NCI-H1105 (cell line): Measurements from ENCODE around the gene SLC25A36.

Source experiments
- DNase-seq: peaks from one replicate; lab custom pipeline; 2025; lab: John Stamatoyannopoulos, UW

Gene SLC25A36, protein sequence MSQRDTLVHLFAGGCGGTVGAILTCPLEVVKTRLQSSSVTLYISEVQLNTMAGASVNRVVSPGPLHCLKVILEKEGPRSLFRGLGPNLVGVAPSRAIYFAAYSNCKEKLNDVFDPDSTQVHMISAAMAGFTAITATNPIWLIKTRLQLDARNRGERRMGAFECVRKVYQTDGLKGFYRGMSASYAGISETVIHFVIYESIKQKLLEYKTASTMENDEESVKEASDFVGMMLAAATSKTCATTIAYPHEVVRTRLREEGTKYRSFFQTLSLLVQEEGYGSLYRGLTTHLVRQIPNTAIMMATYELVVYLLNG

DNA sequence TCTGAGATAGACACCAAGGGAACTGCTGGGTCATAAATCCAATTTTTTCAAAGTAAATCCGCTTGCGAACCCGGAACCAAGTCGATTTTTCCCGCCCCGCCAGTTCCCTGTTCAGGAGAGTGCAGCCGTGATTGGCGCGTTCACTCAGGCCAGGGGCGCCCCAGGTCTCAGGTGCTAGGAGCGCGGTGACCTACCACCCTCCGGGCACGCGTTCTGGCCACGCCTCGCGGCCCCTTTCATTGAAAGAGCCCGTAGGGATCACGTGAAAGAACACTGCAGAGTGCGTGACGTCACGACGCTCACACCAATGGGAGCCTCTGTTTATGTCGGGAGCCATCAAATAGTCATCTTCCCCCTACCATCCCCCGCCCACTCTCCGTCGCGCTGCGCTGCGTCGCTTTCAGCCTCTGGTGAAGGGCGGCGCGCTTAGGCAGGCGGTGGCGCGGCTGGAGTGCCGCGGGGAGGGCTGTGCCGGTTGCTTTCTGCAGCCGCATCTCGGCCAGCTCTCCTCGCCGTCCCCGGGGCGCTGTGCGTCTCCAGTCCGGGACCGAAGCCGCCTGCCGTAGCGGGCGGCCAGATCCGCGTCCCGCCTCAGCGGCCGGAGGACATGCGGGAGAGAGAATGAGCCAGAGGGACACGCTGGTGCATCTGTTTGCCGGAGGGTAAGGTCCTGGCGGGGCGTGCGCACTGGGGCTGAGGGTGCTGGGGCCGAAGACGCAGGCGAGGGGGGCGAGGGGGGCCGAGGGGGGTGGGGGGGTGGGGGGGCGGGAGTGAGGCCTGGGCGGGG, at the start of gene SLC25A36:
Gene SLC25A36 (plus strand): TSS at position 403 of the 787 bp plus-strand sequence. CDS start 219 bp downstream, at position 622.
- DNase-seq: peak; percentile 100

GRCh38 chr3:140896997-140897396, 44.6 kb upstream of the SLC25A36 start:
- no peak for DNase-seq

- DNase-seq: peak; percentile 75
Observed at GRCh38 chr3:140898340-140899180, 43.1 kb upstream of the SLC25A36 start.

- no peak for DNase-seq
Observed at GRCh38 chr3:140899363-140899762, 42.3 kb upstream of the SLC25A36 start.

DNA sequence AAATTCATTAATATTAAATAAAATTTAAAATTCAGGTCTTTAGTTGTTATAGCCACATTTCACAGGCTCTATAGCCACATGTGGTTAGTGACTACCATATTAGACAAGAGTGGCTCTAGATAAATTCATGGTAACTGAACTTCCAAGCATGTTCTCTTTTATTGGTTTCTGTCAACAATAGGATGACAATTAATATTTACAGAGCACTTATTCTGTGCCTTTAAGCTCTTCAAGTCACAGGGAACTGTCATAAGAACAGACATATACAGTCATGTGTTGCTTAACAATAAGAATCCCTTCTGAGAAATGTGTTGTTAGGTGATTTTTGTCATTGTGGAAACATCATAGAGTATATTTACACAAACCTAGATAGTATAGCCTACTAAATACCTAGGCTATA, 38.8 kb upstream of the SLC25A36 start:
- DNase-seq: no peak

DNA sequence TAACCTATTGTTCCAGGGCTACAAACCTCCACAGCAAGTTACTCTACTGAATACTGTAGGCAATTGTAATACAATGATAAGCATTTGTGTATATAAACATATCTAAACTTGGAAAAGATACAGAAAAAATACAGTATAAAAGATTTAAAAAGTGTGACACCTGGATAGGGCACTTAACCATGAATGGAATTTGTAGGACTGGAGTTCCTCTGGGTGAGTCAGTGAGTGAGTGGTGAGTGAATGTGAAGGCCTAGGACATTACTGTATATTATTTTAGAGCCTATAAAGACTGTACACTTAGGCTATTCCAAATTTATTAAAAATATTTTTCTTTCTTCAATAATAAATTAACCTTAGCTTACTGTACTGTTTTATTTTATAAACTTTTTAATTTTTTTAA, 38.4 kb upstream of the SLC25A36 start:
- DNase-seq: no peak

DNA sequence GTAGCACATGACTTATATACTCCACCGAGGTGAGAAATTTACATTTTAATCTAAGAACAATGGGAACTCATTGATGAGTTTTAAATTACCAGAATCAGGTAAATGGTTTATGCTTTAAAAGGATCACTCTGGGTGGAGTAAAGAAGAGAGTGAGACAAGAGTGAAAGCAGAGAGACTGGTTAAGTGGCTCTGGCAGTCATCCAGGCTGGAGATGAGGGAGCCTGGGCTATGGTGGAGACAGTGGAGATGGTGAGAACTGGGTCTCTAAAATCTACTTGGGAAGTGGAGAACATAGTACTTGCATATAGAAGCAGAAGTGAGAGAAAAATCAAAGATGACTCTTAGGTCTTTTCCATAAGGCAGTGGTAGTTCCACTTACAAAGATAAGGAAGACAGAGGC, 37.1 kb upstream of the SLC25A36 start:
- DNase-seq: peak; percentile 24

DNA sequence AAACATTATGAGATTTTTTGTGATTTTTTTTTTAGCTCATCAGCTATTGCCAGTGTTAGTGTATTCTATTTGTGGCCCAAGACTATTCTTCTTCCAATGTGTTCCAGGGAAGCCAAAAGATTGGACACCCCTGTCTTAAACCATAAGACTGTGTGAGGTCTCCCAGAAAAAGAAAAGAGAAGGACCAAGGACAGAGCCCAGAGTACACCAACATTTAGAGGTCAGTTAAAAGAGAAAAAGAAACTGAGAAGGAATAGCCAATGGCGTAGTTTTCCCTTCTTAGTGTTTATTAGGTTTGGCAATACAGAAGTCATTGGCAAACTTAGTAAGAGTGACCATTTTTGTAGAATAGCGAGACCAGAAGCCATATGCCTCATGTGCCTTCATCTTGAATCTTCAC, 36.1 kb upstream of the SLC25A36 start:
- DNase-seq: no peak

GRCh38 chr3:140906785-140907184, 34.9 kb upstream of the SLC25A36 start:
- DNase-seq: no peak

GRCh38 chr3:140910860-140911259, 30.8 kb upstream of the SLC25A36 start:
- DNase-seq: no peak

- DNase-seq: peak; percentile 97
Observed at GRCh38 chr3:140911822-140912221, 29.8 kb upstream of the SLC25A36 start.

DNA sequence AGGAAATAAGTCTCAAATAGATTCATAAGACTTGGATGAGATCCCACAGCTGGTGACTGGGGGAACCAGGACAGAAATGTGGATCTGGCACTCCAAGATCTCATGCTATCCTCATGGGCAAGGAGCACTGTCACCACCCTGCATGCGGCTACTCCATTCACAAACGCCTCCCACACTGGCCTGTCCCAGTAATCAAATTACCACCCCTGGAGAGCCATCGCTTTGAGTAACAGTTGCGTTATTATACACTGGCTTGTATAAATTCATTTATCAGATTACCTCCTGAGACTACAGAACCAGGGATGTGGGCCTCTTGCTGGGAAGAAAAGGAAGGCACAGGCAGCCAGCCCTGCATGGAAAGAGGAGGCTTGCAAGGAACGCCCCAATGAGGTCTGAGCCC, 27.9 kb upstream of the SLC25A36 start:
- no peak for DNase-seq

DNA sequence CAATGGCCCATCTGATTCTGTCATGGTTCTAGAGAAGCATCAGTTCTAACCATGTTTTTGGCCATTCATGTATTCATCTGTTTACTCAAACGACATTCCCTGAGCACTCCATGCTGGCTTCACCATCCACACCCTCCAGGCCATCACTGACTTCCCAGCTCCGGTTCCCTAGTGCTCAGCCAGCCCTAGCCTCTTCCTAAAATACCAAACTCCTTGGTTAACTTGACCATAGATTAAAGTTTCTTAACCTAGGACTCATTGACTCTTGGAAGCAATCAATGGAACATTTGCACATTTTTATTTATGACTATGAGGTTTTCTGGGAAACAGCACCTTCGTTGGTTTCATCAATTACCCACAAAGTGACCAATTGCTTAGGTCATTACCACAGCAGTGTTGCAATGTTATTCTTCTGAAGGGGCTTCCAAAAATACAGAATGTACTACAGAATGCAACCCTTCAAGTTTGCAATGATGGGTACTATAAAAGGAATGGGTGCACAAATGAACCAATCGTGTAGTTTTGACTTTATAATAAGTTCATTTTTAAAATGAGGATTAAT, 27.2 kb upstream of the SLC25A36 start:
- DNase-seq: no peak

- no peak for DNase-seq
Observed at GRCh38 chr3:140916603-140917002, 25.0 kb upstream of the SLC25A36 start.

DNA sequence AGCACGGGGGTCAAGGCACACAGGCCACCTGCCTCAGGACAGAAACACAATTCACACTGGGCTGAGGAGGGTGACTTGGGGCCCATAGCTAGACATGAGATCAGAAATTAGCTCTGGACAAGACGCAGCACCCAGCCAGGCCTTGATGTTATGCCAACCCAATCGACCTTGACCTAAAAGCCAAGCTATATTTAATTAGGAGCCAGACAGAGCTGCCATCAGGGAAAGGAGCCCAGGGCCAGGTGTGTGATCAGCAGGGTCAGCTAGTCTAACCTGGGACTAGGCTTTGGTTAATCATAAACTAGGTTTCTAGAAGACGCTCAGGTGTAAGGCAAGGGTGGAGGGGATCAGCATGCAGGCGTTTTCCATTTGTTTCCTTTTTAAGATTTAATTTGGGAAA, 23.9 kb upstream of the SLC25A36 start:
- no peak for DNase-seq

- DNase-seq: no peak
Observed at GRCh38 chr3:140920029-140920428, 21.6 kb upstream of the SLC25A36 start.

GRCh38 chr3:140922634-140923033, 19.0 kb upstream of the SLC25A36 start:
- no peak for DNase-seq

DNA sequence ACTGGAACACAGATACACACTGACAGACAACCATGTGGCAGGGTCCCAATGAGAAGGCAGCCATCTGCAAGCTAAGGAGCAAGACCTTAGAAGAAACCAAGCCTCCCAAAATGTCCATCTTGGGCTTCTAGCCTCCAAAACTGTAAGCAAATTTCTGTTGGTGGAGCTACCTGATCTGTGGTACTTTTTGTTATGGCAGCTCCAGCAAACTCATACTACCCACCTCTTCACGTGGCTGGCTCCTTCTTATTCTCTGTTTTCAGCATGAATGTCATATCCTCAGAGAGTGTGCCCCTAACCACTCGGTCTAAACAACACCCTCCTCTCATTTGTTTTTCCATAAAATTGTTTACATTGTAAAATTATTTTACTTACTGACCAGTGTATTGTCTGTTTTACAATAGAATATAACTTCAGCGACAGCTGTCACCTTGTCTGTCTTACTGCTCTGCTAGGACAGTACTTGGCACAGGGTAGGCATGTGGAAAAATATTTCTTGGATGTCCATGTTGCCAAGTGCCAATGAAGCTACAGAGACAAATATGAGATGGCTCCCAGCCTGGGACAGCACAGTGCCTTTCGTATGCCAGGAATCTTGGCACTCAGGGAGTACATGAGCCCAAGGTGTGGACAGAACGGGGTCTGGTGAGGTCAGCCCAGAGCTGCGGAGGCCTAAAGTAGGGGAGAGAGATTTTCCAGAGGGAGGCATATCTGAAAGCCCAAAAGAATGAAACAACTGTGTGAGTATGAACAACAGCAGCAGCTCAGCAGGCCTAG, 17.4 kb upstream of the SLC25A36 start:
- DNase-seq: no peak

DNA sequence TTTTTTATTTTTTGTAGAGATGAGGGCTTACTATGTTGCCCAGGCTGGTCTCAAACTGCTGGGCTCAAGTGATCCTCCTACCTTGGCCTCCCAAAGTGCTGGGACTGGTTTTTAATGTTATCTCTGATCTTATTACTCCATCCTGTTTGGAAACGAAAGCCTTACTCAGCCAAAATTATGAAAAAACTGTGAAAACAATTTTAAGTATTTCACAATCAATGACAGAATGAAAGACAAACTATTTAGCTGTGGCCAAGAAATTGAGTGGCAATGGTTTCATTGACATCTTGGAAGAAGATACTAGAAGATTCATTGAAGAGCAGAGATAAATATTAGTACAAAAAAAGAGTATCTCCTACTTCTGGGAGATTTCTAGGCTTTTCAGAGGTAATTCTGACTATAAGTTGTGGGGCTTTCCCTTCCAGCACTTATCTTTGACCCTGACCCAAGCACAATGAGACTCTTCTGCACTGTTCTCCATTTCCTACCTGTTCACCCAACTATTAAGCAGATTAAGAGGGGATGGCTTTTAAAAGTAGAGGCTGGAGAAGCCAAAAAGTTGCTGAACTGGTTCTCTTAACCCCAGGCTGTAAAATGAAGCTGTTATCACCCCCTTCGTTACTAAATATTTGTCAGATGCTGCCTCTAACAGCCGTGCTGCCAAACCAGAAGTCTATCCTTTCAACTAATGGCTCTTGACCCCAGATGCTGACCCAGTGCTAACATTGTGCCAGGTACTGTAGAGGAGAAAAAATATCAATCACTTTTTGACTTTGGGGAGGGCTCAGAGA, 14.2 kb upstream of the SLC25A36 start:
- no peak for DNase-seq

DNA sequence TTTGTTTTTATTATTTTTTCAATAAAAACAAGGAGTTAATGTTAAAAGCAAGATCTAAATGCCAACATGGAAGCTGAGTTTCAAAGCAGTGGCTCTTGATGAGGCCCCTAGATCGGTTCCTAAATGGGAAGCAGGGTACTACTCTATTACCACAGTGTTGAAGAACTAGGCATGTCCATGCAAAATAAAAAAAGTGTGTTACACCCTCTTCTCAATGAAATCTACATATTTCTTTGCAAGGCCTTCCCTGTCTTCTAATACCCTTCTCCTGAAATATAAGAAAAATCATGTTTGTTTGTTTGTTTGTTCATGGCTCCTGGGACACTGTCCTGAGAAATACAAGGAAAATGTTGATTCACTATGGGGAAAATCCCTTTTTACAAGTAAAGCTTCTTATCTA, 12.2 kb upstream of the SLC25A36 start:
- no peak for DNase-seq

GRCh38 chr3:140931016-140931454, 10.6 kb upstream of the SLC25A36 start:
- no peak for DNase-seq
